Colonic mucosa (tissue), 4 donors: ENCODE measurements around the gene MTUS2. TPM values are rescaled to one million over a fixed set of nuclear protein-coding genes. Genes with fewer than 3 reads are reported as not detected.
A peak's percentile ranks its signal among the peaks of the same experiment; 100 is the strongest.

ENCODE experiments used
- DNase-seq: peaks from one replicate; pipeline ENCODE4 v3.0.0-alpha.2; 2020
- H3K27ac ChIP-seq: fragments of 200-600 bp; one replicate; pipeline ENCODE4 v1.8.0; 2021
- H3K27me3 ChIP-seq: fragments of 200-600 bp; one replicate; pipeline ENCODE4 v1.8.0; 2021
- H3K36me3 ChIP-seq: fragments of 200-600 bp; one replicate; pipeline ENCODE4 v1.8.0; 2021
- H3K4me1 ChIP-seq: fragments of 200-600 bp; one replicate; pipeline ENCODE4 v1.8.0; 2021; ENCODE audit warnings: mild to moderate bottlenecking
- H3K4me3 ChIP-seq: fragments of 200-600 bp; one replicate; pipeline ENCODE4 v1.8.0; 2021
- H3K9ac ChIP-seq, 2 donors: one replicate each; pipeline ENCODE4 v1.7.0; 2013; ENCODE audit warnings: control low read depth in 2 of 2, low read depth in 2 of 2, low read length in 2 of 2
- H3K9me3 ChIP-seq: fragments of 200-600 bp; one replicate; pipeline ENCODE4 v1.8.0; 2021
- CTCF ChIP-seq: fragments of 200-600 bp; IDR thresholded peaks from one replicate; pipeline ENCODE4 v1.8.0; 2022; ENCODE audit warnings: antibody characterized with exemption, mild to moderate bottlenecking
- intact Hi-C: fragments of 100-400 bp; cut with DNase I; formaldehyde crosslinking; loops from one replicate; pipeline ENCODE4 v1.14.1; 2022
- total RNA-seq, 2 donors: library from RNA; stranded (reverse); fragmentation: NEBNext Ultra II Directional in 1 of 2; extraction: Animal tissue kit (Norgen Biotek cat#: 25700) in 1 of 2; gene quantifications; one replicate each; pipeline ENCODE4 v1.2.1, GENCODE V29; 2021
- donor health status: healthy.
- donor health status: DM: no; HTN: no; CAD: no.
- donor health status: DM: no; HTN: no; CAD: no.

Gene MTUS2
- total RNA-seq = under 1 TPM; 0.11 to 0.40 TPM

- no peaks in the 10 kb centered on the region for H3K9me3 ChIP-seq
- H3K9ac ChIP-seq = no peak within 1 kb of the TSS
- peak within 1 kb of the TSS; percentile 23 for H3K4me3 ChIP-seq
- intact Hi-C loops = no loop called here
- no peak within 1 kb of the TSS for H3K27ac ChIP-seq
- TF ChIP-seq CTCF = no peak
- no peaks in the 10 kb centered on the region for H3K4me1 ChIP-seq
- H3K36me3 ChIP-seq = no peaks in the 10 kb centered on the region
- DNase-seq = no peak
- peaks cover 16% of the 10 kb centered on the region for H3K27me3 ChIP-seq
These were observed at the start of gene MTUS2 for GRCh38 chr13:28820099-28821051. MTUS2 (plus strand) TSS chr13:28820339.

- intact Hi-C loops = no loop called here
- no peak overlapping the region for H3K27ac ChIP-seq
- no peaks in the 10 kb centered on the region for H3K9me3 ChIP-seq
- no peak for DNase-seq
- H3K9ac ChIP-seq = no peak overlapping the region
- no peaks in the 10 kb centered on the region for H3K4me1 ChIP-seq
- H3K27me3 ChIP-seq = no peaks in the 10 kb centered on the region
- TF ChIP-seq CTCF = no peak
- H3K36me3 ChIP-seq = no peaks in the 10 kb centered on the region
- H3K4me3 ChIP-seq = no peak overlapping the region
These were observed 41.6 kb upstream of the MTUS2 start for GRCh38 chr13:28778308-28779215.

- no peak for DNase-seq
- intact Hi-C loops = no loop called here
- TF ChIP-seq CTCF = no peak
- H3K4me1 ChIP-seq = no peaks in the 10 kb centered on the region
- no peaks in the 10 kb centered on the region for H3K9me3 ChIP-seq
- H3K27ac ChIP-seq = no peak overlapping the region
- H3K9ac ChIP-seq = no peak overlapping the region
- H3K36me3 ChIP-seq = no peaks in the 10 kb centered on the region
- peaks cover 10% of the 10 kb centered on the region for H3K27me3 ChIP-seq
- H3K4me3 ChIP-seq = no peak overlapping the region
These were observed 27.1 kb upstream of the MTUS2 start for GRCh38 chr13:28792992-28793391.

- DNase-seq = no peak
These were observed 25.7 kb upstream of the MTUS2 start for GRCh38 chr13:28794396-28794795.

More at GRCh38 chr13:28794396-28794795, 25.7 kb upstream of the MTUS2 start:
- Histone ChIP-seq H3K27ac (no peak overlapping the region), H3K9me3 (no peaks in the 10 kb centered on the region), H3K9ac (no peak overlapping the region), H3K36me3 (no peaks in the 10 kb centered on the region), H3K27me3 (peaks cover 10% of the 10 kb centered on the region), H3K4me3 (no peak overlapping the region), H3K4me1 (no peaks in the 10 kb centered on the region)
- no peak for TF ChIP-seq CTCF
- intact Hi-C loops = no loop called here
